Choroid plexus epithelial cell (primary cell): Measurements from ENCODE around the gene MTCL1.
A peak's percentile ranks its signal among the peaks of the same experiment; 100 is the strongest.

Experiments used
- DNase-seq: peaks from one replicate; pipeline ENCODE4 v3.0.0-alpha.2; 2010; ENCODE audit warnings: low read depth
- H3K4me3 ChIP-seq: 2 replicates; pipeline ENCODE4 v1.5.1; 2011; ENCODE audit warnings: low read depth, mild to moderate bottlenecking, control low read depth, low read length, moderate library complexity
- TF ChIP-seq, protein P1 (sequence below): conservative IDR thresholded peaks from 2 replicates; pipeline ENCODE4 v1.5.1; 2011; ENCODE audit warnings: low read depth, mild to moderate bottlenecking, control low read depth, inconsistent platforms, low read length, moderate library complexity

Gene MTCL1

GRCh38 chr18:8844721-8845148 is 139.4 kb downstream of the MTCL1 start:
- no peak for DNase-seq
- TF ChIP-seq, protein P1, sequence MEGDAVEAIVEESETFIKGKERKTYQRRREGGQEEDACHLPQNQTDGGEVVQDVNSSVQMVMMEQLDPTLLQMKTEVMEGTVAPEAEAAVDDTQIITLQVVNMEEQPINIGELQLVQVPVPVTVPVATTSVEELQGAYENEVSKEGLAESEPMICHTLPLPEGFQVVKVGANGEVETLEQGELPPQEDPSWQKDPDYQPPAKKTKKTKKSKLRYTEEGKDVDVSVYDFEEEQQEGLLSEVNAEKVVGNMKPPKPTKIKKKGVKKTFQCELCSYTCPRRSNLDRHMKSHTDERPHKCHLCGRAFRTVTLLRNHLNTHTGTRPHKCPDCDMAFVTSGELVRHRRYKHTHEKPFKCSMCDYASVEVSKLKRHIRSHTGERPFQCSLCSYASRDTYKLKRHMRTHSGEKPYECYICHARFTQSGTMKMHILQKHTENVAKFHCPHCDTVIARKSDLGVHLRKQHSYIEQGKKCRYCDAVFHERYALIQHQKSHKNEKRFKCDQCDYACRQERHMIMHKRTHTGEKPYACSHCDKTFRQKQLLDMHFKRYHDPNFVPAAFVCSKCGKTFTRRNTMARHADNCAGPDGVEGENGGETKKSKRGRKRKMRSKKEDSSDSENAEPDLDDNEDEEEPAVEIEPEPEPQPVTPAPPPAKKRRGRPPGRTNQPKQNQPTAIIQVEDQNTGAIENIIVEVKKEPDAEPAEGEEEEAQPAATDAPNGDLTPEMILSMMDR: no peak
- no peak overlapping the region for H3K4me3 ChIP-seq

- TF ChIP-seq, protein P1: no peak
- no peak overlapping the region for H3K4me3 ChIP-seq
- no peak for DNase-seq
These were observed 140.2 kb downstream of the MTCL1 start for GRCh38 chr18:8845506-8845905.

DNA sequence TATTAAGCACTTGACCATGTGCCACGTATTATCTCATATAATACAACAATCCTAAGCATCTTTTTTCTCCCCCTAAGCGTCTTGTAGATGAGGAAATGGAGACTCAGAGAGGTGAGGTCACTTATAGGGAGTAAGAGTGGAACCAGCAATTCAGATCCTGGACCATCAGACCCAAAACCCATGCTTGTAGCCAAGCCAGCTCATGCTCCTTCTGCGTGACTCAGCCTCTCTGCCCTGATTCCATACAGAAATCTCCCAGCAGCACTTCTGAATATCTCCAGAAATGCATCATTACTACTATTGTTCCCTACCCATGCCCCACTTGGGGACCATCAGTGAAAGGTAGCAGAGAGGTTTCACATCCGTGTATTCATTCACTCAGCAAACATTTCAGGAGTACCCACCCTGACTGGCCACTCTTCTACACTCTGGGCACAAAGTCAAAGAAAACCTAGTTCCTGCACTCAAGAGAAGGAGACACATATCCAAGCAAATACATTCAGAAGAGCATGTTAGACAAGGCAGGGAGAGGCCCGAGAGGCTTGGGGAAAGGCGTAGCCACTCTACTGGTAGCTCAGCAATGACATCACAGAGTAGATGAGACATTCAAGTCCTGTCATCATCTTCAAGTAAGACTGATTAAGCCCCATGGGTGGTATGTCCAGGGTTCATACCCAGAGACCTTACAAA is 141.9 kb downstream of the MTCL1 start:
- peak; percentile 72 for DNase-seq
- TF ChIP-seq, protein P1: no peak

DNA sequence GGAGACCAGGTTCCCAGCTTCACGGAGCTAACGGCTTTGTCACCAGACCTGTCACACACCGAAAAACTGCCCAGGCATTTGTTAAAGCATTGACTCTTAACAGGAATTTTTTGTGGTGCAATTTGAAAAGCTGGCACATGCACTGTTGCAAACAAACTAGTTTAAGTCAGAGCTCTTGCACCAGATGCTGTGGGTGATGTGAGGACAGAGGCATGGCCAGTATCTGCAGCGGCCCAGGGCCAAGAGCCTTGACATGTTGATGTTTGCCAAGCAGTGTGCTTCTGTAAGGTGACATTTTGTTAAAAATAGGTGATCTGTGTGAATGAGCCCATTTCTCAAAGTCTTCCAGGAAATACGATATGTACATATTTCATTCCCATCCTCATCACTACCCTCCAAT is 142.5 kb downstream of the MTCL1 start:
- TF ChIP-seq, protein P1: no peak
- DNase-seq: peak; percentile 34
- no peak overlapping the region for H3K4me3 ChIP-seq

More for the DNA sequence above, 141.9 kb downstream of the MTCL1 start:
- H3K4me3 ChIP-seq: no peak overlapping the region

DNA sequence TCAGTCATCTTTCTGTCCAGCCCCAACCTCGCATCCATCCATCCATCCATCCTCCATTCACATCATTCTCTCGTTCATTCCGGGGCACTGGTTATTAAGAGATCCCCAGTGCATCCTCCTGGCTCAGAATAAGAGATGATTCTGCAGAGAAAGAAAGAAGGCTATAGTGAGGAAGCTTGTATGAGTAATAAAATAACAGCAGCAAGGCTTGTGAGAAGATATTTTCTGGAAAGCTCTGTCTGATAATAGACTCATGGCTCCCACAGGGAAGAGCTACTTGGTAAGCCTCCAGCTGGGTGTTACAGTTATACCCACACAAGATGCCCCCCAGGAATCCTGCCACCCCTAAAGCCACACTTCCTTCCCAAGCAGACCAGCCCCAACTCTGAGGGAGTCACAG is 143.2 kb downstream of the MTCL1 start:
- TF ChIP-seq, protein P1: no peak
- no peak overlapping the region for H3K4me3 ChIP-seq

GRCh38 chr18:8849696-8850095 is 144.3 kb downstream of the MTCL1 start:
- TF ChIP-seq, protein P1: no peak
- DNase-seq: peak; percentile 22
- no peak overlapping the region for H3K4me3 ChIP-seq

More for the DNA sequence above, 143.2 kb downstream of the MTCL1 start:
- no peak for DNase-seq

- H3K4me3 ChIP-seq: no peak overlapping the region
- DNase-seq: no peak
- TF ChIP-seq, protein P1: no peak
These were observed 146.3 kb downstream of the MTCL1 start for GRCh38 chr18:8851659-8852058.
